K562 (cell line): ENCODE results near the gene NADK. TPM values are rescaled to one million over a fixed set of nuclear protein-coding genes. Genes with fewer than 3 reads are reported as not detected.

Experiments
- CEBPB ChIP-seq: fragments of 450-650 bp; IDR thresholded peaks from 2 replicates; pipeline ENCODE4 v1.6.1; 2016; ENCODE audit warnings: missing genetic modification characterization, missing compliant biosample characterization
- CHAMP1 ChIP-seq: fragments of 450-650 bp; IDR thresholded peaks from 2 replicates; pipeline ENCODE4 v1.6.1; 2016; ENCODE audit warnings: mild to moderate bottlenecking
- HDAC1 ChIP-seq, 2 experiments: fragments of 450-650 bp; IDR thresholded peaks; 2 replicates each; pipeline ENCODE4 v1.6.1; 2016 to 2017; ENCODE audit warnings: inconsistent platforms in 1 of 2, mild to moderate bottlenecking in 1 of 2, moderate library complexity in 1 of 2
- ILF3 ChIP-seq: fragments of 450-650 bp; IDR thresholded peaks from 2 replicates; pipeline ENCODE4 v1.6.1; 2018; ENCODE audit warnings: antibody characterized with exemption, mild to moderate bottlenecking, moderate library complexity, borderline replicate concordance
- NEUROD1 ChIP-seq: fragments of 150-350 bp; IDR thresholded peaks from 2 replicates; pipeline ENCODE4 v1.6.1; 2014; ENCODE audit warnings: borderline replicate concordance, low read length, low read depth; ENCODE audit not compliant: partially characterized antibody
- SMARCA4 ChIP-seq: fragments of 450-650 bp; IDR thresholded peaks from 2 replicates; pipeline ENCODE4 v1.6.1; 2016
- TAF7 ChIP-seq: fragments of 450-650 bp; IDR thresholded peaks from 2 replicates; pipeline ENCODE4 v1.6.1; 2016; ENCODE audit warnings: missing genetic modification characterization, missing compliant biosample characterization
- VEZF1 ChIP-seq: fragments of 200-800 bp; sonication (Bioruptor generic); IDR thresholded peaks from 2 replicates; pipeline ENCODE4 v1.6.1; 2017; ENCODE audit warnings: missing genetic modification characterization, missing compliant biosample characterization
- ZBTB8A ChIP-seq: fragments of 450-650 bp; IDR thresholded peaks from 2 replicates; pipeline ENCODE4 v1.6.1; 2018; ENCODE audit warnings: mild to moderate bottlenecking, moderate library complexity; ENCODE audit not compliant: partially characterized antibody
- ZKSCAN3 ChIP-seq: fragments of 250-450 bp; sonication (Bioruptor Pico); IDR thresholded peaks from 2 replicates; pipeline ENCODE4 v1.4.0; 2020
- ZNF444 ChIP-seq: fragments of 250-450 bp; sonication (Bioruptor Pico); IDR thresholded peaks from 2 replicates; pipeline ENCODE4 v1.4.0; 2020; ENCODE audit warnings: mild to moderate bottlenecking, moderate library complexity
- polyA plus RNA-seq, 8 experiments: library from polyadenylated mRNA; depleted of rRNA in 4 of 8; stranded (reverse) in 5 of 8; unstranded in 3 of 8; fragments of >200 nt; fragmentation: Nextera tagmentation in 2 of 8; fragmentation: Illumina TruSeq in 1 of 8; extraction: Ambion mirVana in 2 of 8; extraction: Trizol in 1 of 8; gene quantifications; 2 replicates each; pipeline versions ENCODE4 v1.2.1 to v1.2.3, GENCODE V29; 2011 to 2014; ENCODE audit warnings: inconsistent platforms in 1 of 8, missing spikeins in 1 of 8
- total RNA-seq, 7 experiments: library from RNA; depleted of rRNA in 6 of 7; stranded (reverse); fragments of >200 nt in 6 of 7; fragmentation: Illumina TruSeq in 2 of 7; extraction: Trizol in 2 of 7; gene quantifications; 2 replicates each; pipeline versions ENCODE4 v1.2.1 to v1.2.3, GENCODE V29; 2011 to 2021; ENCODE audit warnings: low replicate concordance in 1 of 7
- TF ChIP-seq, protein P1 (sequence below): fragments of 450-650 bp; IDR thresholded peaks from 2 replicates; pipeline ENCODE4 v1.6.1; 2016; ENCODE audit warnings: low read depth, mild to moderate bottlenecking, moderate library complexity
- TF ChIP-seq, protein P2 (sequence below), 2 experiments: fragments of 450-650 bp in 1 of 2; sonication (generic) in 1 of 2; formaldehyde crosslinking; conservative IDR thresholded peaks; 2 replicates each; pipeline versions ENCODE4 v1.4.0 to v1.8.1; 2020 to 2022; ENCODE audit warnings: mild to moderate bottlenecking in 1 of 2, missing genetic modification reagents in 1 of 2

The NADK gene
- total and polyA plus RNA-seq, 9 of the 15 experiments (the other 6 are each of a cell fraction or from before 2014, with no cell fraction given) = 1.5 to 135 (median 75.1) TPM

GRCh38 chr1:1782399-1783221 lies 4.3 kb upstream of the NADK start (continued):
- TF ChIP-seq VEZF1 (CRISPR knock-in tag) (peak; percentile 1; the same call in 1 of the 2 replicates), SMARCA4 (no peak), ILF3 (peak; percentile 37; the same call in 1 of the 2 replicates), CHAMP1 (no peak), CEBPB (tag) (no peak), ZKSCAN3 (CRISPR knock-in tag) (no peak), ZNF444 (CRISPR knock-in tag) (0 out of 2 replicates have a peak, but pooled peaks have one; percentile 22), NEUROD1 (no peak), HDAC1 (IDR thresholded peaks at IDR 0.05) (peak in 1 of 2 experiments; percentile 42; a peak in 1 of 4 replicates), ZBTB8A (no peak), TAF7 (no peak)
- TF ChIP-seq, protein P1, sequence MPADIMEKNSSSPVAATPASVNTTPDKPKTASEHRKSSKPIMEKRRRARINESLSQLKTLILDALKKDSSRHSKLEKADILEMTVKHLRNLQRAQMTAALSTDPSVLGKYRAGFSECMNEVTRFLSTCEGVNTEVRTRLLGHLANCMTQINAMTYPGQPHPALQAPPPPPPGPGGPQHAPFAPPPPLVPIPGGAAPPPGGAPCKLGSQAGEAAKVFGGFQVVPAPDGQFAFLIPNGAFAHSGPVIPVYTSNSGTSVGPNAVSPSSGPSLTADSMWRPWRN = no peak
- TF ChIP-seq, protein P2, sequence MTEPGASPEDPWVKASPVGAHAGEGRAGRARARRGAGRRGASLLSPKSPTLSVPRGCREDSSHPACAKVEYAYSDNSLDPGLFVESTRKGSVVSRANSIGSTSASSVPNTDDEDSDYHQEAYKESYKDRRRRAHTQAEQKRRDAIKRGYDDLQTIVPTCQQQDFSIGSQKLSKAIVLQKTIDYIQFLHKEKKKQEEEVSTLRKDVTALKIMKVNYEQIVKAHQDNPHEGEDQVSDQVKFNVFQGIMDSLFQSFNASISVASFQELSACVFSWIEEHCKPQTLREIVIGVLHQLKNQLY (CRISPR knock-in tag; conservative IDR thresholded peaks at IDR 0.05) = peak in 1 of 2 experiments; percentile 1; a peak in 1 of 4 replicates
